Cardiac fibroblast (primary cell): ENCODE results near the gene TBC1D14.

Experiments
- DNase-seq, 2 donors: peaks; one replicate each; pipeline versions ENCODE4 v3.0.0 to v3.0.0-alpha.2; 2010; ENCODE audit warnings: low read depth in 2 of 2
- H3K4me3 ChIP-seq, 2 donors: replicated peaks in 1 of 2; 1 replicate in 1 of 2; 2 replicates in 1 of 2; pipeline ENCODE4 v1.5.1; 2011; ENCODE audit warnings: low read depth in 2 of 2, low read length in 2 of 2, mild to moderate bottlenecking in 2 of 2, moderate library complexity in 1 of 2
- CTCF ChIP-seq: IDR thresholded peaks from one replicate; pipeline ENCODE4 v1.5.1; 2011; ENCODE audit warnings: low read depth, mild to moderate bottlenecking, low read length, inconsistent platforms

TBC1D14 gene

GRCh38 chr4:7004331-7004730, 94.7 kb downstream of the TBC1D14 start:
- H3K4me3 ChIP-seq = no peak overlapping the region
- no peak for TF ChIP-seq CTCF
- no peak for DNase-seq

DNA sequence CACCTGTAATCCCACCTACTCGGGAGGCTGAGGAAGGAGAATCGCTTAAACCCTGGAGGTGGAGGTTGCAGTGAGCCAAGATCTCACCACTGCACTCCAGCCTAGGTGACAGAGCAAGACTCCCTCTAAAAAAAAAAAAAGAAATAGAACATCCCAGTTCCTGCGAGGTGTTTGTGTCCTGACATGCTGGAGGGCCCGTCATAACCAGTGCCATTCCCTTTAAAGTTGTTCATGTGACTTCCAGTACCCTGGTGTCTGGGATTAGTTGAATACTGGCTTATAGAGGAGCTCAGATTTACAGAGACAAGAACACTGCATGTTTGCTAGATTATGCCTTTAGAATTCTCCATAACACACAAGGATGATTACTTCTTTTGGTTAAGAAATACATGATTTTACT, 95.9 kb downstream of the TBC1D14 start:
- no peak for DNase-seq
- no peak overlapping the region for H3K4me3 ChIP-seq
- no peak for TF ChIP-seq CTCF

GRCh38 chr4:7006411-7006810, 96.8 kb downstream of the TBC1D14 start:
- DNase-seq = no peak
- no peak for TF ChIP-seq CTCF
- H3K4me3 ChIP-seq = no peak overlapping the region

DNA sequence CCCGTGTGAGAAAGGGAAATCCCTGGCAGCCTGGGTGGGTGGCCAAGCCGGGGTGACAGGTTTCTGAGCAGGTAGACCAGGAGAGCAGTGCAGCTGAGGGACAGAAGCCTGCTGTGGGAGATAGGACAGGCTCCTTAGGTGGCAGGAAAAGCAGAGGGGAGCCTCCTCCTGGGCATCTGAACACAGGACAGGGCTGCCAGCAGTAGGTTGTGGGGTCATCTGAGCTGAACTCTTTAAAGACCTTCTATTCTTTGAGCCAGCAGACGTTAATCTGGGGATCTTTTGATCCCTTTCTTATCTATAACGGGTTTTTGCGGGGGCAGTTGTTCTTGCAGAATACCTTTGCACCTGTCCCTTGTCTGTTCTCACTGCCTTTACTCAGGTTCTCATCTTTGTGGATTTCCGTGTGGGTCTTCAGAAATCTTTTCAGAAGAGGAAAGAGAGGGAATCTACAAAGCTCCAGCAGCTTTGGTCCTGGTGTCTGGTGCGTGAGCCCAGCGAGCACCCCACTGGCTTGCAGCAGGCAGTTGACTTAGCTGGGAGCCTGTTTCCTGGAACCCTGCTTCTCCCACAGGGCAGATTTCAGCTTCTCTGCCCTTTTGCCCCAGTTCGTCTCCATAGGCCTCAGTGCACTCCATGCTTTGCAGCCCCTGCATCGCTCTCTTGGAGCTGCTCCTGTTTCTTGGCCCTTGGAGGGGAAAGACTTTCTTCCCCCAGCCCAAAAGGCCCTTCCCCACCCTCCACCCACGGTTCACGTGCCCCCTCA, 97.7 kb downstream of the TBC1D14 start:
- no peak overlapping the region for H3K4me3 ChIP-seq
- no peak for TF ChIP-seq CTCF
- no peak for DNase-seq

DNA sequence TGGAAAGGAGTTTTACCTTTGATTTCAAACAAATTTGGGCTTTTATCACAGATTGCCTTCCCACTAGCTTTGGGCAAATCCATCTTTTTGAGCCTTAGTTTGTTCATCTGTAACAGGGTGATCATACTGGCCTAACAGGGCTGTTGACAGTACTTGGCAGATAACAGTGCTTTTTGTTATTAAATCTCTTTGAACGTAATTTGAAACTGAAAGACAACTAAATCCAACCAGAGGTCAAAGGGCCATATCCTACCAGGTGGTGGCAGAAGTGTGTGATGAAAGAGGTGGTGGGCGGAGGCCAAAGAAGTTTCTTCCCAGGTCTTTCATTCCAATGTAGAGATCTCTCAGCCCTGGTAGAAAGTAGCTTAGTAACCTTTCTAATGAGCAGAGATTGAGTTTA, 98.3 kb downstream of the TBC1D14 start:
- no peak for DNase-seq
- H3K4me3 ChIP-seq = no peak overlapping the region
- no peak for TF ChIP-seq CTCF

- no peak for TF ChIP-seq CTCF
These were observed 99.9 kb downstream of the TBC1D14 start for GRCh38 chr4:7009564-7009963.

DNA sequence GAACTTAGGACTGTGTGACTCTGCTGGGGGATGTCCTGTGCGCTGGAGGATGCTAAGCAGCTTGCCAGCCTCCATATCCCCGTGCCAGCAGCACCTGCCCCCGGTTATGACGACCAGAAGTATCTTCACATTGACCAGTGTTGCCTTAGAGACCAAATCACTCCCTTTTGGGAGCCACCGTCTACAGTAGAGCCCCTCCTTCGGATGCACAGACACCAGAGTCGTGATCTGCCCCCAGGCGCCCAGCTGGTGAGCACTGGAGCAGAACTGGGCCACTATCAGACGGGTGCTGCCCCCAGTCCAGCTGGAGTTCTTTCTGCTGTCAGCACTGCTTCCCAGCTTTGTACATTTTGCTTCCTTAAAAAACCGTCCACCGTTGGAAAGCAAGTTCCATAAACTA, 103.5 kb downstream of the TBC1D14 start:
- H3K4me3 ChIP-seq = no peak overlapping the region
- DNase-seq = no peak
- TF ChIP-seq CTCF = no peak

More at GRCh38 chr4:7009564-7009963, 99.9 kb downstream of the TBC1D14 start:
- no peak for DNase-seq
- H3K4me3 ChIP-seq = no peak overlapping the region
